Epithelial cell of esophagus (primary cell): ENCODE data around the gene MAP4K3.
A peak's percentile ranks its signal among the peaks of the same experiment; 100 is the strongest.
"Not testable (repeated sequence)": the region's sequence is repeated elsewhere in the genome, so short reads cannot be mapped to it uniquely, and the experiment has no call there.

Experiments
- DNase-seq: peaks from one replicate; pipeline ENCODE4 v3.0.0; 2010; ENCODE audit warnings: low read depth
- H3K4me3 ChIP-seq: 2 replicates; pipeline ENCODE4 v1.5.1; 2011; ENCODE audit warnings: mild to moderate bottlenecking, low read length, control low read depth
- CTCF ChIP-seq: IDR thresholded peaks from 2 replicates; pipeline ENCODE4 v1.5.1; 2011; ENCODE audit warnings: low read depth, mild to moderate bottlenecking, low read length, control low read depth, inconsistent platforms; ENCODE audit not compliant: insufficient read depth; ENCODE audit errors: missing control alignments

MAP4K3 gene

GRCh38 chr2:39252888-39253518 lies 184.1 kb downstream of the MAP4K3 start:
- no peak overlapping the region for H3K4me3 ChIP-seq
- peak; percentile 24 for DNase-seq
- TF ChIP-seq CTCF = no peak

- no peak overlapping the region for H3K4me3 ChIP-seq
- DNase-seq = no peak
- no peak for TF ChIP-seq CTCF
These were observed 189.5 kb downstream of the MAP4K3 start for GRCh38 chr2:39247512-39248043.

GRCh38 chr2:39246382-39246980 lies 190.6 kb downstream of the MAP4K3 start:
- no peak for TF ChIP-seq CTCF
- DNase-seq = no peak
- no peak overlapping the region for H3K4me3 ChIP-seq

GRCh38 chr2:39244963-39245625 lies 192.0 kb downstream of the MAP4K3 start:
- not testable (repeated sequence) for H3K4me3 ChIP-seq, DNase-seq

GRCh38 chr2:39244241-39244862 lies 192.7 kb downstream of the MAP4K3 start:
- not testable (repeated sequence) for DNase-seq, H3K4me3 ChIP-seq

- peak; percentile 27 for DNase-seq
- TF ChIP-seq CTCF = no peak
- peak within 1 kb of the TSS; percentile 33 for H3K4me3 ChIP-seq
These were observed 193.5 kb downstream of the MAP4K3 start, which contains the start of gene CDKL4 for GRCh38 chr2:39243469-39244123. Gene CDKL4 (minus strand): TSS chr2:39243970.

- TF ChIP-seq CTCF = no peak
- DNase-seq = no peak
- no peak overlapping the region for H3K4me3 ChIP-seq
These were observed 195.5 kb downstream of the MAP4K3 start for GRCh38 chr2:39241588-39241987.
